Measurements from ENCODE around the gene MYL5. TPM values are rescaled to one million over a fixed set of nuclear protein-coding genes. Genes with fewer than 3 reads are reported as not detected.

Gene MYL5
- total and polyA plus RNA-seq, 2 of the 13 experiments (the other 11 are each of a cell fraction or from before 2014, with no cell fraction given), result 6.5 to 16.0 TPM

- TF ChIP-seq, protein P1, sequence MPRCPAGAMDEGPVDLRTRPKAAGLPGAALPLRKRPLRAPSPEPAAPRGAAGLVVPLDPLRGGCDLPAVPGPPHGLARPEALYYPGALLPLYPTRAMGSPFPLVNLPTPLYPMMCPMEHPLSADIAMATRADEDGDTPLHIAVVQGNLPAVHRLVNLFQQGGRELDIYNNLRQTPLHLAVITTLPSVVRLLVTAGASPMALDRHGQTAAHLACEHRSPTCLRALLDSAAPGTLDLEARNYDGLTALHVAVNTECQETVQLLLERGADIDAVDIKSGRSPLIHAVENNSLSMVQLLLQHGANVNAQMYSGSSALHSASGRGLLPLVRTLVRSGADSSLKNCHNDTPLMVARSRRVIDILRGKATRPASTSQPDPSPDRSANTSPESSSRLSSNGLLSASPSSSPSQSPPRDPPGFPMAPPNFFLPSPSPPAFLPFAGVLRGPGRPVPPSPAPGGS (CRISPR knock-in tag; IDR thresholded peaks at IDR 0.05), result no peak
- TF ChIP-seq MLLT10 (CRISPR knock-in tag; IDR thresholded peaks at IDR 0.05) (no peak), DNMT1 (CRISPR knock-in tag; IDR thresholded peaks at IDR 0.05) (no peak), ZNF672 (CRISPR knock-in tag; IDR thresholded peaks at IDR 0.05) (no peak), RXRB (CRISPR knock-in tag; IDR thresholded peaks at IDR 0.05; ENCODE audit: borderline replicate concordance) (no peak), NFIC (IDR thresholded peaks at IDR 0.05; ENCODE audit: low read length) (no peak), ZNF234 (CRISPR knock-in tag; conservative IDR thresholded peaks at IDR 0.05) (no peak), REPIN1 (CRISPR knock-in tag; IDR thresholded peaks at IDR 0.05; ENCODE audit: borderline replicate concordance, low read depth) (no peak), MATR3 (CRISPR knock-in tag; IDR thresholded peaks at IDR 0.05) (no peak), SP2 (CRISPR knock-in tag; IDR thresholded peaks at IDR 0.05) (no peak; the same call in 1 of the 2 replicates), ZNF775 (CRISPR knock-in tag; IDR thresholded peaks at IDR 0.05; ENCODE audit: borderline replicate concordance) (no peak), ZNF614 (CRISPR knock-in tag; IDR thresholded peaks at IDR 0.05; ENCODE audit: borderline replicate concordance) (no peak), ZNF431 (CRISPR knock-in tag; IDR thresholded peaks at IDR 0.05; ENCODE audit: borderline replicate concordance, low read depth) (no peak), NFKB2 (CRISPR knock-in tag; IDR thresholded peaks at IDR 0.05; ENCODE audit: borderline replicate concordance) (0 out of 2 replicates have a peak, but pooled peaks have one; percentile 25), NFATC3 (CRISPR knock-in tag; IDR thresholded peaks at IDR 0.05) (no peak), FLYWCH1 (CRISPR knock-in tag; IDR thresholded peaks at IDR 0.05) (no peak), HOXA3 (CRISPR knock-in tag; IDR thresholded peaks at IDR 0.05) (no peak), ZNF558 (CRISPR knock-in tag; IDR thresholded peaks at IDR 0.05; ENCODE audit: borderline replicate concordance) (no peak), ZKSCAN8 (CRISPR knock-in tag; IDR thresholded peaks at IDR 0.05; ENCODE audit: borderline replicate concordance) (peak; percentile 47; the same call in 1 of the 2 replicates), ZNF232 (CRISPR knock-in tag; IDR thresholded peaks at IDR 0.05; ENCODE audit: borderline replicate concordance) (0 out of 2 replicates have a peak, but pooled peaks have one; percentile 27), DNMT3B (CRISPR knock-in tag; conservative IDR thresholded peaks at IDR 0.05) (no peak)
- TF ChIP-seq, protein P2, sequence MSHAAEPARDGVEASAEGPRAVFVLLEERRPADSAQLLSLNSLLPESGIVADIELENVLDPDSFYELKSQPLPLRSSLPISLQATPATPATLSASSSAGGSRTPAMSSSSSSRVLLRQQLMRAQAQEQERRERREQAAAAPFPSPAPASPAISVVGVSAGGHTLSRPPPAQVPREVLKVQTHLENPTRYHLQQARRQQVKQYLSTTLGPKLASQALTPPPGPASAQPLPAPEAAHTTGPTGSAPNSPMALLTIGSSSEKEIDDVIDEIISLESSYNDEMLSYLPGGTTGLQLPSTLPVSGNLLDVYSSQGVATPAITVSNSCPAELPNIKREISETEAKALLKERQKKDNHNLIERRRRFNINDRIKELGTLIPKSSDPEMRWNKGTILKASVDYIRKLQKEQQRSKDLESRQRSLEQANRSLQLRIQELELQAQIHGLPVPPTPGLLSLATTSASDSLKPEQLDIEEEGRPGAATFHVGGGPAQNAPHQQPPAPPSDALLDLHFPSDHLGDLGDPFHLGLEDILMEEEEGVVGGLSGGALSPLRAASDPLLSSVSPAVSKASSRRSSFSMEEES (CRISPR knock-in tag; IDR thresholded peaks at IDR 0.05), result no peak
These were observed 26.4 kb downstream of the MYL5 start (continued) for GRCh38 chr4:700587-701264.
